ENCODE measurements around the gene NLGN2.
"Not testable (repeated sequence)": the region's sequence is repeated elsewhere in the genome, so short reads cannot be mapped to it uniquely, and the experiment has no call there.

The NLGN2 gene

GRCh38 chr17:7407485-7408251, at the start of gene NLGN2:
Gene NLGN2 (plus strand): TSS chr17:7407845. CDS start chr17:7408256, 411 bp downstream.
- DNase-seq (ENCODE audit: low read depth) = no peak

- DNase-seq (ENCODE audit: low read depth) = no peak
Measured at GRCh38 chr17:7361906-7362305, 45.7 kb upstream of the NLGN2 start.

GRCh38 chr17:7363311-7363710, 44.3 kb upstream of the NLGN2 start:
- DNase-seq (ENCODE audit: low read depth) = no peak

GRCh38 chr17:7365963-7366362, 41.7 kb upstream of the NLGN2 start:
- not testable (repeated sequence) for DNase-seq (ENCODE audit: low read depth)

DNA sequence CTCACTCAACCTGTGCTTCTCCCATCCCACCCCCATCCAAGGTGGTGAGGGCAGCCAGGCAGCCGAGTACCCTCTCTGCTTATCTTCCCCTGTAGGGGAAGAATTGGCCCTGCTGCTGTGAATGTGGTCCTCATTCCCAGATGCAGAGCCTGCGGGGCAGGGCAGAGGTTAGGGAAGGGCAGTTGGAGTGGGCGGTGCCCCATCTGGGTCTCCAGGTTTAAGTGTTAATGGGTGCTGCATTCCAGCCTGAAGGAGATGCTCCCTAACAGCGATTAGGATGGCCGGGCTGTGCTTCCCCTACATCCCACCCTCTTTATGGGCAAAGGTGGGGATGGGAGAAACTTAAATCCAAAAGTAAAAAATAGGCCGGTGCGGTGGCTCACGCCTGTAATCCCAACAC, 40.6 kb upstream of the NLGN2 start:
- DNase-seq (ENCODE audit: low read depth) = no peak

DNA sequence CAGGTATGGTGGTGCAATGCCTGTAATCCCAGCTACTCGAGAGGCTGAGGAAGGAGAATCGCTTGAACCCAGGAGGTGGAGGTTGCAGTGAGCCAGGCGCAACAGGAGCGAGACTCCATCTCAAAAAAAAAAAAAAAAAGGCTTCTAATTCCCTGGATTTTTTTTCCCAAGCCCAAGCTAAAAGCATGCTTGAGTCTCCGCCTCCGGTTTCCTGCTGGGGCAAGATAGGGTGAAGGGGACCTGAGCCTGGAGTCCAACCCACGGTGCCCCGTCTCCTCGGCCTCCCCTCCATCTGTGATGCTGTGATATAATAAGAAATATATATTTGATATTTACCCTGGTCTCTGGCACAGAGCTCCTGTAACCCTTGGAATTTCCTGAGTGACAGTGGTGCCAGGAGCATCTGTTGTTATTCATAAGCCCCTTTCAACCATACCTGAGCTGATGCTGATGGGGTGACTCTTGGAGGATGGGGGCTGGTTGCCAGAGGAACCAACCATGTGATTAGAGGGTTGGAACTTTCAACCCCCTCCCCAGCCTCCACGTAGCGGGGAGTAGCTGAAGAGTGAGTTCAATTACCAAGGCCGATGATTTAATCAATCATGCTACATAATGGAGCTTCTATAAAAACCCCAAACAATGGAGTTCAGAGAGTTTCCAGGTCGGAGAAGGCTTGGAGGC, 39.6 kb upstream of the NLGN2 start:
- DNase-seq (ENCODE audit: low read depth) = no peak

- not testable (repeated sequence) for DNase-seq (ENCODE audit: low read depth)
Measured at GRCh38 chr17:7368599-7368994, 39.0 kb upstream of the NLGN2 start.

- DNase-seq (ENCODE audit: low read depth) = no peak
Measured at GRCh38 chr17:7369825-7370224, 37.8 kb upstream of the NLGN2 start.

GRCh38 chr17:7370853-7371252, 36.8 kb upstream of the NLGN2 start:
- DNase-seq (ENCODE audit: low read depth) = no peak

DNA sequence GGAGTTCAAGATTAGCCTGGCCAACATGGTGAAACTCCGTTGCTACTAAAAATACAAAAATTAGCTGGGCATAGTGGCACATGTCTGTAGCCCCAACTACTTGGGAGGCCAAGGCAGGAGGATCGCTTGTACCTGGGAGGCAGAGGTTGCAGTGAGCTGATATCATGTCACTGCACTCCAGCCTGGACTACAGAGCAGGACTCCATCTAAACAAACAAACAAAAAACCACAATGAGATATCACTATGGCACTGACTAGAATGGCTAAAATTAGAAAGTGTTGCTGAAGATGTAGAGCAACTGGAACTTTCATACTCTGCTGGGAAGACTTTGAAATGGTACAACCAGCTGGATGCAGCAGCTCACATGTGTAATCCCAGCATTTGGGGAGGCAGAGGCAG, 33.3 kb upstream of the NLGN2 start:
- no peak for DNase-seq (ENCODE audit: low read depth)

DNA sequence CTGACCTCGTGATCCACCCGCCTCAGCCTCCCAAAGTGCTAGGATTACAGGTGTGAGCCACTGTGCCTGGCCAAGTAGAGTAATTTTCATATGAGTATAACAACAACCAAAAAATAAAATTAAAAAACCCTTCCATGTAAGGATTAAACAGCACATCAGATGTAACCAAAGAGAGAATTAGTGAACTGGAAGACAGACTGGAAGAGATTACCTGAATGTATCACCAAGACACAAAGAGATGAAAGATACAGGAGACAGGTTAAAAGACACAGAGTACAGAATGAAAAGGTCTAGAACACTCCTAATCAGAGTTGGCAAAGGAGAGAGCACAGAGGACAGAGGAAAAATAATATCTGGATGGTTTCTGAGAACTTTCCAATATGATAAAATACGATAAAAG, 28.5 kb upstream of the NLGN2 start:
- DNase-seq (ENCODE audit: low read depth) = no peak

DNA sequence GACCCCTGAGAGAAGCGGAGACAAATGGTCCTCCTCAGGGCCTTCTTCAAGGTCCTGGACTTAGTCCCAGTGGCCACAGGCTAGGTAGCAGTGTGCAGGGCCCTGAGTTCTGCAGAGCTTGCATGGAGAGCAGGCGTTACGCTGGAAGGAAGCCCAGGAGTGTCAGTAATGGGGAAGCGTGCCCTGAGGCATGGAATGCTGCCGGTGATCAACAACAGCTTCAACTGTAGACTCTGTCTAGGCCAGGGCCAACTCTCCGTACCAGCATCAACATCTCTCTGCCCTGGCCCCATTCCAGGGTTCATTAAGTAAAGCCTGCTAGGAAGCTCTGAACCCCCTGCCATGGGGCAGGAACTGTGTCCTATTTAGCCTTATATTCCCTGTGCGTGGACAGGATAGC, 27.3 kb upstream of the NLGN2 start:
- no peak for DNase-seq (ENCODE audit: low read depth)

DNA sequence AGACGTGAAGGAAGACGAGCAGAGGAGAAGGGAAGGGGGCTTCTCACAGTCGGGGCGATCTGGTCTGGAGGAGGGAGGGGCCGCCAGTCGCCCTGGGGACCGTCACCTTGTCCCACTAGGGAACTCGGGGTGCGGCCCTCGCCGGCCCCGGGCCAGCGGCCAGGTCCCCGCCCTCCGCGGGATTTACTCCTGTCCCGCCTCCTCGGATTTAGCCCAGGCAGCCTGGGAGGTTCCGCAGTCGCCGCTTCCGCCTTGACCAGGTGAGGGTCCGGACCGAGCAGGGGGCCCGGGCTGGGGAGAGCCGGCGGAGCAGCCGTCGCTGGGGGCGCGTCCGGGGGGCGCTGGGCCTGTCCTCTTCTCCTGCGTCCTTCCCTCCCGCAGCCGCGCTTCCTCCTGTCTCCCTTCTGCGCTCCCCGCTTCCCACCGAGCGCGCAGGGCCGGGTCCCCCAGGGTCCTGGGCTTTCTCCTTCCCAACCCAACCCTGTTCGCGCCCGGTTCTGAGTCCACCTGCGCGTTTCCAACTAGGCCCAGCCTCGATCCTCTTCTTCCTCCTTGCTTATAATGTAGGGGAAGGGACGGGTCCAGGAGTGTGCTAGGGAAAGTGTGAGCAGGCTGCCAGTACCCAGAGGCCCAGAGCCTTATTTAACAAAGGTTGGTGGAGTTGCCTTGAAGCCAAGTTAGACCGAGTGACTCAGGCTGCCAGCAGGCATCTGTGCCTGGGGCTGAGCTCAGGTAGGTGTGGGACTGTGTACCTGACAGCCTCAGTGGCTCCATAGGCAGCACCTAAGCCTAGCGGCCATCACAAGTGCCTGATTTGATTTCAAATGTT, 26.6 kb upstream of the NLGN2 start, which contains the start of gene TNK1:
Gene TNK1 (plus strand): TSS at position 235 of the 829 bp plus-strand sequence. CDS start 1,838 bp downstream, outside the sequence.
- no peak for DNase-seq (ENCODE audit: low read depth)

GRCh38 chr17:7382901-7383300, 24.7 kb upstream of the NLGN2 start:
- no peak for DNase-seq (ENCODE audit: low read depth)

DNA sequence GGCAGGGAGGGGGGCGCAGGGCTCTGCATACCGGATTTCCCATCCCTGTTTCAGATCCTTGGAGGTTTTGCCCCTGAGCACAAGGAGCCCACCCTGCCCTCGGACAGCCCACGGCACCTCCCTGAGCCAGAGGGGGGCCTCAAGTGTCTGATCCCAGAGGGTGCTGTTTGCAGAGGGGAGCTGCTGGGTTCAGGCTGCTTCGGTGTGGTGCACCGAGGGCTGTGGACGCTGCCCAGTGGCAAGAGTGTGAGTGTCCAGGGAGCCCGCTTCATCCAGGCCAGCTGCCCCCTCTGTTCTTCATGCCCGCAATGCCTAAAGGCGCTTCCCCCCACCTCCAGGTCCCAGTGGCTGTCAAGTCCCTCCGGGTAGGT, 24.3 kb upstream of the NLGN2 start:
- DNase-seq (ENCODE audit: low read depth) = no peak

GRCh38 chr17:7383742-7384488, 23.7 kb upstream of the NLGN2 start:
- peak; percentile 42 for DNase-seq (ENCODE audit: low read depth)

- no peak for DNase-seq (ENCODE audit: low read depth)
Measured at GRCh38 chr17:7384489-7385081, 23.1 kb upstream of the NLGN2 start.

- DNase-seq (ENCODE audit: low read depth) = no peak
Measured at GRCh38 chr17:7388856-7389255, 18.8 kb upstream of the NLGN2 start.

DNA sequence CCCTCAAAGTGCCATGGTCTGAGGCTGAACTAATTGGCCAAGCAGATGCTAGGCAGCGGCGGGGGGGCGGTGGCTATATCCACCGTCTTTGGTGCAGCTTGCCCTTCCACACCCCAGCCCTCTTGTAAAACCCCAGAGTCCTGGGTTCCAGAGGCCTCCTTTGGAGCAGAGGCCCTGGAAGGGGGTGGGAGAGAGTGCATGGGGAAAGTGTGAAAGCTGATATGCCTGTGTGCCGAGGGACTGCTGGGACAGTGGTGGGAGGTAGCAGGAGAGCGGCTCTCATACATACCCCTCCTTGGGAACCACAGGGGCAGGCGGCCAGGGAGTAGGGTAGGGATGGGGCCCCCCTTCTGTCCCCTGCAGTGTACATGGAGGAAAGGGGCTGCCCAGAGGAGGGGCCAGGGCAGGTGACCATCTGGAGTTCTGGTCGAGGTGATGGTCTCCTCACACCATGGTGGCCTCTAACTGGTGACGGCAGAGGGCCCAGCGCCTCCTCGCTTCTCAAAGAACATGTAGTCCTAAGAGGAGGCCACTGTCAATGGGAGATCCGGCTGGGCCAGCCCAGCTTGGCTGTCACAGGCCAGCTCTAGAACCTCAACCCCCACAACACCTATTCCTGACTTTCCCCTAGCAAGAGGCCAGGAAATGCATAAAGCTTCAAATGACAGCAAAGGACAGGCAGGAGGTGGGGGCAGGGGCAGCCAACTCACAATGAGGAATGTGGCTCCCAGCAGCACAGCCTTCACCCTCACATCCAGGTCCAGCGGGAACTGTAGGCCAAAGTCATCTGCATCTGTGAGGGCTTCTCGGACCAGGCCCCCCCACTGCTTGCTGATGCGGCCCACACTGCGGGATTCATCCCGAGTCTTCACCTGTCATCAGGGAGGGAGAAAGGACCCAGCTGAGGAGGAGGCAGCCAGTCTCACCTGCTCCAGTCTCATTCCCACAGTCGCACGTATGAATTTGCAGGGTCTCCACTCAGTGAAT, 17.4 kb upstream of the NLGN2 start:
- no peak for DNase-seq (ENCODE audit: low read depth)

GRCh38 chr17:7391307-7391706, 16.3 kb upstream of the NLGN2 start:
- no peak for DNase-seq (ENCODE audit: low read depth)
